Esophagus muscularis mucosa (tissue), 4 donors: ENCODE results near the gene STATH. TPM values are rescaled to one million over a fixed set of nuclear protein-coding genes. Genes with fewer than 3 reads are reported as not detected.
"Not testable (repeated sequence)": the region's sequence is repeated elsewhere in the genome, so short reads cannot be mapped to it uniquely, and the experiment has no call there.

ENCODE experiments used
- DNase-seq: peaks from one replicate; pipeline ENCODE4 v3.0.0-alpha.2; 2017; ENCODE audit errors: extremely low spot score
- H3K27ac ChIP-seq, 4 donors: fragments of 200-600 bp; sonication (generic); replicated peaks in 1 of 4; 1 replicate in 3 of 4; 2 replicates in 1 of 4; pipeline ENCODE4 v1.5.1; 2016 to 2019; ENCODE audit warnings: mild to moderate bottlenecking in 1 of 4
- H3K27me3 ChIP-seq, 4 donors: fragments of 200-600 bp; sonication (generic); one replicate each; pipeline versions ENCODE4 v1.5.1 to v1.6.0; 2016 to 2019
- H3K36me3 ChIP-seq, 4 donors: fragments of 200-600 bp; sonication (generic); one replicate each; pipeline ENCODE4 v1.5.1; 2016 to 2019
- H3K4me1 ChIP-seq, 4 donors: fragments of 200-600 bp; sonication (generic); one replicate each; pipeline ENCODE4 v1.5.1; 2016 to 2019
- H3K4me3 ChIP-seq, 4 donors: fragments of 200-600 bp; sonication (generic); 1 replicate in 2 of 4; 2 replicates in 2 of 4; pipeline ENCODE4 v1.5.1; 2016 to 2019; ENCODE audit warnings: mild to moderate bottlenecking in 4 of 4, moderate library complexity in 1 of 4
- H3K9me3 ChIP-seq, 4 donors: fragments of 200-600 bp; sonication (generic); 1 replicate in 3 of 4; 2 replicates in 1 of 4; pipeline ENCODE4 v1.5.1; 2016 to 2019
- CTCF ChIP-seq, 3 experiments: fragments of 200-600 bp in 2 of 3; fragments of 450-650 bp in 1 of 3; sonication (generic) in 2 of 3; IDR thresholded peaks; one replicate each; pipeline ENCODE4 v1.5.1; 2017 to 2019; ENCODE audit warnings: antibody characterized with exemption in 3 of 3, mild to moderate bottlenecking in 2 of 3, moderate library complexity in 1 of 3
- EP300 ChIP-seq: sonication (generic); formaldehyde crosslinking; IDR thresholded peaks from one replicate; pipeline ENCODE4 v1.6.1; 2017; ENCODE audit warnings: antibody characterized with exemption
- POLR2A ChIP-seq: fragments of 450-650 bp; IDR thresholded peaks from one replicate; pipeline ENCODE4 v1.6.1; 2017; ENCODE audit warnings: antibody characterized with exemption, moderate library complexity, mild to moderate bottlenecking, low read depth
- POLR2AphosphoS5 ChIP-seq, 2 donors: sonication (generic); formaldehyde crosslinking; IDR thresholded peaks; one replicate each; pipeline ENCODE4 v1.6.1; 2017; ENCODE audit warnings: antibody characterized with exemption in 2 of 2
- WGBS: methylation state at CpG from one replicate; pipeline ENCODE4 v1.1.5; 2018; 5-methylcytosine and 5-hydroxymethylcytosine counted together
- intact Hi-C: fragments of 100-400 bp; cut with DNase I; formaldehyde crosslinking; loops from one replicate; pipeline ENCODE4 v1.15.1; 2023
- total RNA-seq, 4 donors: library from RNA; depleted of rRNA; stranded (reverse); fragments of >200 nt; gene quantifications; one replicate each; pipeline versions ENCODE4 v1.1.0 to v1.2.1, GENCODE V29; 2016

Gene STATH
- total RNA-seq, 4 donors from 2014 or later: not detected

- Histone ChIP-seq H3K27ac (no peak overlapping the region), H3K9me3 (no peaks in the 10 kb centered on the region), H3K4me1 (no peaks in the 10 kb centered on the region), H3K36me3 (no peaks in the 10 kb centered on the region), H3K27me3 (no peaks in the 10 kb centered on the region), H3K4me3 (no peak overlapping the region)
- intact Hi-C loops: no loop called here
- no peak for TF ChIP-seq POLR2A
- no peak for TF ChIP-seq POLR2AphosphoS5 (IDR thresholded peaks at IDR 0.05)
- TF ChIP-seq CTCF (IDR thresholded peaks at IDR 0.05): no peak
- no peak for TF ChIP-seq EP300
- 80% methylated on average over 2 of the region's 2 CpGs for WGBS
- no peak for DNase-seq
These were observed 27.5 kb downstream of the STATH start for GRCh38 chr4:70023218-70023617.

- H3K27ac ChIP-seq: no peak overlapping the region
- no peak for DNase-seq
- H3K4me3 ChIP-seq: no peak overlapping the region
- TF ChIP-seq EP300: no peak
- TF ChIP-seq POLR2A: no peak
- TF ChIP-seq CTCF (IDR thresholded peaks at IDR 0.05): no peak
- TF ChIP-seq POLR2AphosphoS5 (IDR thresholded peaks at IDR 0.05): no peak
- H3K36me3 ChIP-seq: no peaks in the 10 kb centered on the region
- intact Hi-C loops: no loop called here
- no peaks in the 10 kb centered on the region for H3K27me3 ChIP-seq
- H3K4me1 ChIP-seq: no peaks in the 10 kb centered on the region
- no peaks in the 10 kb centered on the region for H3K9me3 ChIP-seq
- 85% methylated on average over 5 of the region's 5 CpGs for WGBS
These were observed 31.2 kb downstream of the STATH start for GRCh38 chr4:70027011-70027410.

- H3K4me3 ChIP-seq, H3K4me1 ChIP-seq, H3K36me3 ChIP-seq, H3K9me3 ChIP-seq, H3K27ac ChIP-seq, H3K27me3 ChIP-seq, DNase-seq, intact Hi-C loops: not testable (repeated sequence)
- WGBS: 68% methylated on average over 7 of the region's 7 CpGs
These were observed 32.4 kb downstream of the STATH start, which contains the start of gene HTN3 for GRCh38 chr4:70028159-70028558. Gene HTN3, plus strand, starts transcription at chr4:70028459. Its CDS starts 2,282 bp downstream, at chr4:70030741.

GRCh38 chr4:70037559-70037958 lies 41.8 kb downstream of the STATH start:
- intact Hi-C loops, H3K4me1 ChIP-seq, H3K27me3 ChIP-seq, DNase-seq, H3K9me3 ChIP-seq, H3K36me3 ChIP-seq, H3K27ac ChIP-seq, H3K4me3 ChIP-seq: not testable (repeated sequence)
- WGBS: 88% methylated on average over 1 of the region's 18 CpGs

GRCh38 chr4:70039928-70040327 lies 44.2 kb downstream of the STATH start:
- H3K27me3 ChIP-seq, H3K36me3 ChIP-seq, DNase-seq, H3K9me3 ChIP-seq, H3K27ac ChIP-seq, H3K4me3 ChIP-seq, H3K4me1 ChIP-seq, intact Hi-C loops: not testable (repeated sequence)

GRCh38 chr4:70041652-70042286 lies 46.0 kb downstream of the STATH start:
- WGBS: 87% methylated on average over 6 of the region's 7 CpGs
- TF ChIP-seq POLR2A: no peak
- TF ChIP-seq CTCF (IDR thresholded peaks at IDR 0.05): no peak
- no peak for TF ChIP-seq EP300
- TF ChIP-seq POLR2AphosphoS5 (IDR thresholded peaks at IDR 0.05): no peak
- H3K27ac ChIP-seq: no peak overlapping the region
- DNase-seq: no peak
- H3K9me3 ChIP-seq: peaks cover 0 to 3% (median 0%) of the 10 kb centered on the region in 4 donors
- H3K27me3 ChIP-seq: no peaks in the 10 kb centered on the region
- intact Hi-C loops: no loop called here
- no peak overlapping the region for H3K4me3 ChIP-seq
- H3K36me3 ChIP-seq: no peaks in the 10 kb centered on the region
- no peaks in the 10 kb centered on the region for H3K4me1 ChIP-seq

- H3K4me3 ChIP-seq, H3K27me3 ChIP-seq, H3K4me1 ChIP-seq, DNase-seq, intact Hi-C loops, H3K27ac ChIP-seq, H3K9me3 ChIP-seq, H3K36me3 ChIP-seq: not testable (repeated sequence)
- WGBS: 67% methylated on average over 6 of the region's 6 CpGs
These were observed 54.4 kb downstream of the STATH start, which contains the start of gene HTN1 for GRCh38 chr4:70050138-70050537. Gene HTN1, plus strand, starts transcription at chr4:70050438. Its CDS starts 2,639 bp downstream, at chr4:70053077.
